ENCODE measurements around the gene IMPA2.

DNA sequence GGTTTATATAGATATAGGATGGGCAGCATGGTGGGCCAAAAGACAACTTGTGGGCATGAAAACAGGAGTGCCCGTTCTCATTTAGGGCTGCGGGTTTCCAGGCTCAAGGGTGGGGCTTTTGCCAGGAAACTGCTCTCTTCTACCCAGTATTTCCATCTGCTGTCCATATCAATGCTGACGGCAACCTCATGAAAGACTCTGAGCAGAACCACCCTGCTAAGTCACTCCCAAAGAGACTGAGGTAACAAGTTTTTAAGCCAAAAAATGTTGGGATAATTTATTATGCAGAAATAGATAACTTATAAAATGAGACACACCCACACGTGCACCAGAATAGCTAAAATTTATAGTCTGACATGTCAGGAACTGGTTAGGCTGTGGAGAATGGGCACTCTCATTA lies 37.1 kb upstream of the IMPA2 start:
- TF ChIP-seq POLR2A (IDR thresholded peaks at IDR 0.05; ENCODE audit: extremely low read depth, insufficient read length), result no peak
- TF ChIP-seq, protein P1, sequence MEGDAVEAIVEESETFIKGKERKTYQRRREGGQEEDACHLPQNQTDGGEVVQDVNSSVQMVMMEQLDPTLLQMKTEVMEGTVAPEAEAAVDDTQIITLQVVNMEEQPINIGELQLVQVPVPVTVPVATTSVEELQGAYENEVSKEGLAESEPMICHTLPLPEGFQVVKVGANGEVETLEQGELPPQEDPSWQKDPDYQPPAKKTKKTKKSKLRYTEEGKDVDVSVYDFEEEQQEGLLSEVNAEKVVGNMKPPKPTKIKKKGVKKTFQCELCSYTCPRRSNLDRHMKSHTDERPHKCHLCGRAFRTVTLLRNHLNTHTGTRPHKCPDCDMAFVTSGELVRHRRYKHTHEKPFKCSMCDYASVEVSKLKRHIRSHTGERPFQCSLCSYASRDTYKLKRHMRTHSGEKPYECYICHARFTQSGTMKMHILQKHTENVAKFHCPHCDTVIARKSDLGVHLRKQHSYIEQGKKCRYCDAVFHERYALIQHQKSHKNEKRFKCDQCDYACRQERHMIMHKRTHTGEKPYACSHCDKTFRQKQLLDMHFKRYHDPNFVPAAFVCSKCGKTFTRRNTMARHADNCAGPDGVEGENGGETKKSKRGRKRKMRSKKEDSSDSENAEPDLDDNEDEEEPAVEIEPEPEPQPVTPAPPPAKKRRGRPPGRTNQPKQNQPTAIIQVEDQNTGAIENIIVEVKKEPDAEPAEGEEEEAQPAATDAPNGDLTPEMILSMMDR (IDR thresholded peaks at IDR 0.05; ENCODE audit: low read depth, low read length), result no peak
- TF ChIP-seq MYC (IDR thresholded peaks at IDR 0.05; ENCODE audit: low read depth, low read length), result no peak
- TF ChIP-seq, protein P2, sequence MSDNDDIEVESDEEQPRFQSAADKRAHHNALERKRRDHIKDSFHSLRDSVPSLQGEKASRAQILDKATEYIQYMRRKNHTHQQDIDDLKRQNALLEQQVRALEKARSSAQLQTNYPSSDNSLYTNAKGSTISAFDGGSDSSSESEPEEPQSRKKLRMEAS (IDR thresholded peaks at IDR 0.05; ENCODE audit: low read depth, low read length), result no peak
